ENCODE measurements around the gene LHX4.
"Not testable (repeated sequence)": the region's sequence is repeated elsewhere in the genome, so short reads cannot be mapped to it uniquely, and the experiment has no call there.

Gene LHX4

GRCh38 chr1:180198196-180198595 is 31.9 kb upstream of the LHX4 start:
- no peak overlapping the region for H3K27ac ChIP-seq
- TF ChIP-seq, protein P1, sequence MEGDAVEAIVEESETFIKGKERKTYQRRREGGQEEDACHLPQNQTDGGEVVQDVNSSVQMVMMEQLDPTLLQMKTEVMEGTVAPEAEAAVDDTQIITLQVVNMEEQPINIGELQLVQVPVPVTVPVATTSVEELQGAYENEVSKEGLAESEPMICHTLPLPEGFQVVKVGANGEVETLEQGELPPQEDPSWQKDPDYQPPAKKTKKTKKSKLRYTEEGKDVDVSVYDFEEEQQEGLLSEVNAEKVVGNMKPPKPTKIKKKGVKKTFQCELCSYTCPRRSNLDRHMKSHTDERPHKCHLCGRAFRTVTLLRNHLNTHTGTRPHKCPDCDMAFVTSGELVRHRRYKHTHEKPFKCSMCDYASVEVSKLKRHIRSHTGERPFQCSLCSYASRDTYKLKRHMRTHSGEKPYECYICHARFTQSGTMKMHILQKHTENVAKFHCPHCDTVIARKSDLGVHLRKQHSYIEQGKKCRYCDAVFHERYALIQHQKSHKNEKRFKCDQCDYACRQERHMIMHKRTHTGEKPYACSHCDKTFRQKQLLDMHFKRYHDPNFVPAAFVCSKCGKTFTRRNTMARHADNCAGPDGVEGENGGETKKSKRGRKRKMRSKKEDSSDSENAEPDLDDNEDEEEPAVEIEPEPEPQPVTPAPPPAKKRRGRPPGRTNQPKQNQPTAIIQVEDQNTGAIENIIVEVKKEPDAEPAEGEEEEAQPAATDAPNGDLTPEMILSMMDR (IDR thresholded peaks at IDR 0.05) = no peak
- TF ChIP-seq ZFX (IDR thresholded peaks at IDR 0.05; ENCODE audit: borderline replicate concordance) = no peak

DNA sequence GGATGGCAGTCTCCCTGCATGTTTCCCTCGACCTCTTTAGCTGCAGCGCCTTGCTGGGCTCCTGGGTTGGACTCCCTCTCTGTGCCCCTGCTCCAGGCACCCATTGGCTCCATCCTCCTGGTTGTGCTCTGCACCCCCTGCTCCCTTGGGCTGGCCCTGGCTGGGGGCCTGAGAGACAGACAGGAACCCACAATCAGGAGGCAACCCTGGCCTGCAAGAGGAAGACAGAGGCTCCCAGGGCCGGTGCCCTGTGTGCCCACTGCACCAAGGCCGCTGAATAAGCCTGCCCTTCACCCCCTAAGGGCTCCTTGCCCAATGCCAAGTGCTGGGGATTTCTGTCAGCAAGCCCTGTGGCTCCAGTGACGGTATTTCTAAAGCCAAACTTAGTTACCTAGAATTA is 31.5 kb upstream of the LHX4 start:
- H3K27ac ChIP-seq = no peak overlapping the region
- TF ChIP-seq, protein P1 (IDR thresholded peaks at IDR 0.05) = no peak
- no peak for TF ChIP-seq ZFX (IDR thresholded peaks at IDR 0.05; ENCODE audit: borderline replicate concordance)

GRCh38 chr1:180199018-180199417 is 31.0 kb upstream of the LHX4 start:
- TF ChIP-seq, protein P1 (IDR thresholded peaks at IDR 0.05) = no peak
- no peak for TF ChIP-seq ZFX (IDR thresholded peaks at IDR 0.05; ENCODE audit: borderline replicate concordance)
- no peak overlapping the region for H3K27ac ChIP-seq

DNA sequence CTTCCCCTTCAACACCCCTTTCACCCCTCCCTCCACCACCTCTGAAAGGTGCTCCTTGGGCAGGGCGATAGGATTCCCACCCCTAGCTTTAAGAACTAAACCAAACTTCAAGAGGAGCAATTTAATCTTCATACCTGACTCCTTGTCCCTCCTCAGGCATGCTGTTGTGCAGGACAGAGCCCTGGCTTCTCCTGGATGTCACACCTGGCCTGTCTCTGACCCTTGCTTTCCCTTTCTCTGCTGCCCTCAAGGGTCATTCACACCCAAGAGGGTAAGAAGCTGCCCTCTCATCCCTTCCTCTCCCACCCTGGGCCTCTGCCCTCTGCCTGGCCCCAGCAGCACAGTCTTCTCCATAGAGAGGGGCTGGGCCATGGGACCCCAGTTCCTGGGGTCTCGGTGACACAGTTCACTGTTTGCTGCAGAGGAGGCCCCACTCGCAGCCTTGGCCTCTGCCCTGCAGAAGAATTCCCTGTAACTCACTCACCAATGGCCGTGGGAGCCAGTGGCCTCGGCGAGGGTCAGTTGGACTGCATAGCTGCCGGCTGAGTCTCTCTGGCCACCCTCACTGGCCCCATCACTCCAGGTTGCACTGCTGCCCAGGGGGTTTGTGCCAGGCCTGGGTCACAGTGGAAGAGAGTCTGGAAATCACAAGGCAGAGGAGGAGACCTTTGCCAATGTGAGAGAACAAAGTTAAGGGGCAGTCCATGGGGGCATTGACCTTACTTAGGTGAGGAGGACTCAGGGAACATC is 28.4 kb upstream of the LHX4 start:
- no peak overlapping the region for H3K27ac ChIP-seq
- TF ChIP-seq, protein P1 (IDR thresholded peaks at IDR 0.05) = no peak
- TF ChIP-seq ZFX (IDR thresholded peaks at IDR 0.05; ENCODE audit: borderline replicate concordance) = no peak

DNA sequence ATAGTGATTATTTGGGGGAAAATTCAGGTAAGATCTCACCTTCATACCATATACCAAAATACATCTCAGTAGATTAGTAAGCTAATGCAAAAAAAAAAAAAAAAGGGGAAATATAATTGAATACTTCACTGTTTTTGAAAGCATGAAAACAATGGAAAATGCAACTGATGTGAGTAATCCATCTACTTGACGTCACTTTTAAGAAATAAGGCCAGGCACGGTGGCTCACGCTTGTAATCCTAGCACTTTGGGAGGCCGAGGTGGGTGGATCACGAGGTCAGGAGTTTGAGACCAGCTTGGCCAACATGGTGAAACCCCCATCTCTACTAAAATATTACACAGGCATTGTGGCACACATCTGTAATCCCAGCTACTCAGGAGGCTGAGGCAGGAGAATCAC is 27.5 kb upstream of the LHX4 start:
- not testable (repeated sequence) for H3K27ac ChIP-seq

GRCh38 chr1:180204231-180204630 is 25.8 kb upstream of the LHX4 start:
- no peak overlapping the region for H3K27ac ChIP-seq
- TF ChIP-seq, protein P1 (IDR thresholded peaks at IDR 0.05) = no peak
- no peak for TF ChIP-seq ZFX (IDR thresholded peaks at IDR 0.05; ENCODE audit: borderline replicate concordance)

DNA sequence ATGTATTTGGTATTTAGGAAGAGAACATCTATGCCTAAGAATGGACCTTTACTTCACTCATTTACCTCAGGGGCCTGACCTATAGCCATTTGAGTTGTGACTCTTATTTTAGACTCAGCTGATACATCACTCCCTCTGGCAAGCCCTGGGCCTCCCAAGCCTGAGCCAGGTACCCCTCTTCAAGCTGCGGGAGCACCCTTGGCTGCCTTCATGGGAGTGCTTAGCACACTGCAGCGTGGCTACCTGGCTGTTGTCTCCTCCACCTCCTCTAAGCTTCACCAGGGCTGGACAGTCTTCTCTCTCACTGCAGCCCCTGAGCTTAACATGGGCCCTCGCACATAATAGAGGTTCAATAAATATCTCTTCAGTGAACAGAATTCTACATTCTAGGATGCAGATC is 23.5 kb upstream of the LHX4 start:
- H3K27ac ChIP-seq = no peak overlapping the region
- TF ChIP-seq, protein P1 (IDR thresholded peaks at IDR 0.05) = no peak
- TF ChIP-seq ZFX (IDR thresholded peaks at IDR 0.05; ENCODE audit: borderline replicate concordance) = no peak

- H3K27ac ChIP-seq = no peak overlapping the region
- no peak for TF ChIP-seq ZFX (IDR thresholded peaks at IDR 0.05; ENCODE audit: borderline replicate concordance)
- TF ChIP-seq, protein P1 (IDR thresholded peaks at IDR 0.05) = no peak
Measured at GRCh38 chr1:180208264-180208663, 21.8 kb upstream of the LHX4 start.
